GM18868 (cell line): ENCODE data around the gene OVCA2.
A peak's percentile ranks its signal among the peaks of the same experiment; 100 is the strongest.

ENCODE experiments used
- ATAC-seq: cut with Tn5 transposase; IDR thresholded peaks from one replicate; pipeline ENCODE4 v1.9.1; 2021; ENCODE audit warnings: mild to moderate bottlenecking, moderate library complexity; ENCODE audit not compliant: unreplicated experiment

OVCA2 gene

GRCh38 chr17:2041561-2042389 lies at the start of gene OVCA2:
Gene OVCA2 (plus strand): TSS chr17:2042022. CDS start chr17:2042048, 26 bp downstream.
- peak; percentile 92 for ATAC-seq

GRCh38 chr17:1992541-1992940 lies 49.3 kb upstream of the OVCA2 start:
- no peak for ATAC-seq

GRCh38 chr17:1994707-1995106 lies 47.1 kb upstream of the OVCA2 start:
- no peak for ATAC-seq

GRCh38 chr17:1995321-1995892 lies 46.4 kb upstream of the OVCA2 start:
- no peak for ATAC-seq

GRCh38 chr17:1995907-1996799 lies 45.7 kb upstream of the OVCA2 start:
- no peak for ATAC-seq

- no peak for ATAC-seq
Measured at GRCh38 chr17:1996800-1997288, 45.0 kb upstream of the OVCA2 start.

- no peak for ATAC-seq
Measured at GRCh38 chr17:1997289-1997926, 44.4 kb upstream of the OVCA2 start.

- ATAC-seq, result no peak
Measured at GRCh38 chr17:1997927-1998742, 43.7 kb upstream of the OVCA2 start.

- ATAC-seq, result no peak
Measured at GRCh38 chr17:1999557-2000251, 42.1 kb upstream of the OVCA2 start.

- no peak for ATAC-seq
Measured at GRCh38 chr17:2002767-2003329, 39.0 kb upstream of the OVCA2 start.

- ATAC-seq, result no peak
Measured at GRCh38 chr17:2003525-2003924, 38.3 kb upstream of the OVCA2 start.

GRCh38 chr17:2004435-2004952 lies 37.3 kb upstream of the OVCA2 start:
- ATAC-seq, result no peak

- no peak for ATAC-seq
Measured at GRCh38 chr17:2008332-2009126, 33.3 kb upstream of the OVCA2 start.

GRCh38 chr17:2009737-2010136 lies 32.1 kb upstream of the OVCA2 start:
- ATAC-seq, result no peak

GRCh38 chr17:2011411-2012371 lies 30.1 kb upstream of the OVCA2 start:
- no peak for ATAC-seq

- no peak for ATAC-seq
Measured at GRCh38 chr17:2012499-2012898, 29.3 kb upstream of the OVCA2 start.
